Adipocyte (in vitro differentiated cells): Measurements from ENCODE around the gene LRRC43.

Source experiments
- DNase-seq: peaks from one replicate; pipeline ENCODE4 v3.0.0-alpha.2; 2015; ENCODE audit warnings: low read depth
- H3K27me3 ChIP-seq: replicated peaks from 2 replicates; pipeline ENCODE4 v1.7.0; 2013; ENCODE audit warnings: mild to moderate bottlenecking, low read length, moderate library complexity; ENCODE audit not compliant: control insufficient read depth, insufficient read depth
- H3K36me3 ChIP-seq: 2 replicates; pipeline ENCODE4 v1.7.0; 2013; ENCODE audit warnings: low read length, mild to moderate bottlenecking, moderate library complexity; ENCODE audit not compliant: control insufficient read depth, insufficient read depth, severe bottlenecking
- H3K4me1 ChIP-seq: 2 replicates; pipeline ENCODE4 v1.7.0; 2013; ENCODE audit warnings: mild to moderate bottlenecking, low read length, moderate library complexity; ENCODE audit not compliant: control insufficient read depth, insufficient read depth
- H3K4me3 ChIP-seq: 2 replicates; pipeline ENCODE4 v1.7.0; 2013; ENCODE audit warnings: mild to moderate bottlenecking, low read length, moderate library complexity
- H3K9ac ChIP-seq: 2 replicates; pipeline ENCODE4 v1.7.0; 2013; ENCODE audit warnings: mild to moderate bottlenecking, low read length, moderate library complexity
- H3K9me3 ChIP-seq: 2 replicates; pipeline ENCODE4 v1.7.0; 2013; ENCODE audit warnings: mild to moderate bottlenecking, low read length, moderate library complexity; ENCODE audit not compliant: control insufficient read depth

Gene LRRC43

DNA sequence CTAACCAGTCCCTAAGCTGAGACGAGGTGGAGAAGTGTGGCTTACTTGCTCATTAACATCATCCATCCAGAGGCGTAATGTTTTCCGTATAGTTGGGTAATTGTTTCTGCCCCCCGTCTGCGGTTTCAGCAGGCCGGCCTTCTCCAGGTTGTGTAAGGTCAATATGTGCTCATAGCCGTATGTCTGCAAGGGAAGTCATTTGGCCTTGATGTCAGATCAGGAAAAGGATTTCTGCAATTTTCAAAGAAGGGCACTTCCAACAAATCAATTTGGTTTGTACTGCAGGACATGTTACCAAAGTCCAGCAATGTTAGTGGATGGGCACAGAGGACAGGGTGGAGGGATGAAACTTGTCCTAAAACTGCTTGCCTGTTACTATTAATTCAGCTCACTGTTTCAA, 52.8 kb downstream of the LRRC43 start:
- Histone ChIP-seq H3K9me3 (no peaks in the 10 kb centered on the region), H3K9ac (no peak overlapping the region), H3K4me1 (no peaks in the 10 kb centered on the region), H3K36me3 (peaks cover 57% of the 10 kb centered on the region), H3K27me3 (no peaks in the 10 kb centered on the region), H3K4me3 (no peak overlapping the region)
- no peak for DNase-seq

GRCh38 chr12:122238861-122239260, 55.9 kb downstream of the LRRC43 start:
- Histone ChIP-seq H3K36me3 (peaks cover 50% of the 10 kb centered on the region), H3K4me1 (no peaks in the 10 kb centered on the region), H3K9me3 (no peaks in the 10 kb centered on the region), H3K27me3 (no peaks in the 10 kb centered on the region), H3K4me3 (no peak overlapping the region), H3K9ac (no peak overlapping the region)
- DNase-seq = no peak

GRCh38 chr12:122243965-122244364, 61.0 kb downstream of the LRRC43 start:
- H3K9me3 ChIP-seq = no peaks in the 10 kb centered on the region
- no peaks in the 10 kb centered on the region for H3K27me3 ChIP-seq
- DNase-seq = no peak

DNA sequence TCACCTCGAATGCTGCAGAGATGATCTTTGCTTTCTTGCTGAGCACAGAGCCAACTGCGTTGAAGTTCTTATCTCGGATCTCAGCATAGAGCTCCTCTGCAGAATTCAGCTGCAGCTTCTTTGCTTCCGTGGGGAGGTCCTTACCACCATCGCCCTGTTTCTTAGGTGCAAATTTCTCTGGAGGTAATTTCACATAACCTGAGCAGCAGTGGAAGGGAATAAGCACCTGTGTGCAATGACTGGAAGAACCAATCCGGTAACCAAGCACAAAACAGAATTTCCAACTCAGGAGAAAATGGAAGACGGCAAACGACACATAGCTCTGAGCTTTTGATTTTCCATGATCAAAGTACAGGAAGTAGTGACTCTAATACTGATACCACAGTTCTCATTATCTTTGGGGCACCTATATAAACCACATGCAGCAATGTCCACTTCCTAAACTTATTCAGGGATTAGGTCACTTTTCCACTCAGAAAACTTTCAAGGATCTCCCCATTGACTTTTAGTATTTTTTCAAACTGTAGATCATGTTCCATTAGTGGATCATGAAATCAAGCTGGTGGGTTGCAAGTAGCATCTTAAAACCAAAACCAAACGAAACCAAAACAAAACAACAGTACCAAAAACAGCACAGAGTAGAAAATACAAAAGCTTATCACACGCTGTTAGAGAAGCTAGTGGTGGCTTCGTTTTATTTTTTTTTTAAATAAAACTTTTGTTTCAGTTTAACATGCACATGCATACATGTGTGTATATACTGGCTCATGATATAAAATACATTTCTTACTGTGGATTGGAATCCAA, 61.8 kb downstream of the LRRC43 start:
- Histone ChIP-seq H3K9me3 (no peaks in the 10 kb centered on the region), H3K9ac (no peak overlapping the region), H3K27me3 (no peaks in the 10 kb centered on the region), H3K4me1 (no peaks in the 10 kb centered on the region), H3K36me3 (peaks cover 46% of the 10 kb centered on the region), H3K4me3 (no peak overlapping the region)
- DNase-seq = no peak

More at GRCh38 chr12:122243965-122244364, 61.0 kb downstream of the LRRC43 start:
- peaks cover 42% of the 10 kb centered on the region for H3K36me3 ChIP-seq
- H3K4me1 ChIP-seq = no peaks in the 10 kb centered on the region
- no peak overlapping the region for H3K4me3 ChIP-seq
- no peak overlapping the region for H3K9ac ChIP-seq

- Histone ChIP-seq H3K36me3 (peaks cover 50% of the 10 kb centered on the region), H3K4me3 (no peak overlapping the region), H3K9me3 (no peaks in the 10 kb centered on the region), H3K4me1 (no peaks in the 10 kb centered on the region), H3K9ac (no peak overlapping the region), H3K27me3 (no peaks in the 10 kb centered on the region)
- DNase-seq = no peak
These were observed 62.6 kb downstream of the LRRC43 start for GRCh38 chr12:122245553-122245952.

DNA sequence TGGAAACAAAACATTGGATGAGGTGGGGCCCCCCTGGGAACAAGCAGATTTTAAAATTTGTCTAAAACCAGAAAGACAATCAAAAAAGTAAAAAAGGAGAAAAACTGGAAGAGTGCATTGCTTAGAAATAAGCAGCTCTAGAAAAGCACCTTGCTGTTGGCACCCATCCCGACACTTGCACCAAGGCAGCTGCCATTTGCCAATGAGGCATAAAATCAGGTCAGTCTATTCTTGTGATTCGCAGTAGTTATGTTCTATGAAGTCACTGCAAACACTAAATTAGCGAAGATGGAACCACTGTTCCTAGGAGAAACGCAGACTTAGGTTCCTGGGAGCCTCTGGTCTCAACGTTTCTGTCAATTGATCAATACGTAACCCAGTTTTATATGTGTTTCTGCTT, 67.1 kb downstream of the LRRC43 start:
- no peak for DNase-seq

GRCh38 chr12:122250536-122250935, 67.6 kb downstream of the LRRC43 start:
- no peaks in the 10 kb centered on the region for H3K4me1 ChIP-seq
- DNase-seq = no peak

More for the DNA sequence above, 67.1 kb downstream of the LRRC43 start:
- H3K4me1 ChIP-seq = no peaks in the 10 kb centered on the region
- H3K27me3 ChIP-seq = no peaks in the 10 kb centered on the region
- H3K36me3 ChIP-seq = peaks cover 19% of the 10 kb centered on the region
- no peak overlapping the region for H3K9ac ChIP-seq
- H3K9me3 ChIP-seq = no peaks in the 10 kb centered on the region
- H3K4me3 ChIP-seq = no peak overlapping the region

More at GRCh38 chr12:122250536-122250935, 67.6 kb downstream of the LRRC43 start:
- Histone ChIP-seq H3K9ac (no peak overlapping the region), H3K4me3 (no peak overlapping the region), H3K9me3 (no peaks in the 10 kb centered on the region), H3K27me3 (no peaks in the 10 kb centered on the region), H3K36me3 (peaks cover 19% of the 10 kb centered on the region)
